HG03108 (cell line): ENCODE measurements around the gene MATN4.

Source experiments
- ATAC-seq: cut with Tn5 transposase; IDR thresholded peaks from one replicate; pipeline ENCODE4 v1.9.1; 2021; ENCODE audit warnings: moderate library complexity; ENCODE audit not compliant: unreplicated experiment

The MATN4 gene

GRCh38 chr20:45254383-45255262, 53.5 kb downstream of the MATN4 start, which contains the start of gene SLPI:
Gene SLPI (minus strand): TSS chr20:45254564. CDS start chr20:45254543, 21 bp downstream.
- no peak for ATAC-seq

GRCh38 chr20:45253261-45253660, 54.8 kb downstream of the MATN4 start:
- ATAC-seq, result no peak

GRCh38 chr20:45251884-45252560, 56.1 kb downstream of the MATN4 start:
- ATAC-seq, result no peak

GRCh38 chr20:45248609-45249008, 59.5 kb downstream of the MATN4 start:
- no peak for ATAC-seq

GRCh38 chr20:45247865-45248264, 60.2 kb downstream of the MATN4 start:
- no peak for ATAC-seq

GRCh38 chr20:45246109-45246508, 62.0 kb downstream of the MATN4 start:
- no peak for ATAC-seq
